GM21423 (cell line): Measurements from ENCODE around the gene ZNF101.
"Not testable (repeated sequence)": the region's sequence is repeated elsewhere in the genome, so short reads cannot be mapped to it uniquely, and the experiment has no call there.

Experiments
- ATAC-seq: cut with Tn5 transposase; IDR thresholded peaks from one replicate; pipeline ENCODE4 v1.9.1; 2021; ENCODE audit warnings: mild to moderate bottlenecking, moderate library complexity; ENCODE audit not compliant: unreplicated experiment

Gene ZNF101

DNA sequence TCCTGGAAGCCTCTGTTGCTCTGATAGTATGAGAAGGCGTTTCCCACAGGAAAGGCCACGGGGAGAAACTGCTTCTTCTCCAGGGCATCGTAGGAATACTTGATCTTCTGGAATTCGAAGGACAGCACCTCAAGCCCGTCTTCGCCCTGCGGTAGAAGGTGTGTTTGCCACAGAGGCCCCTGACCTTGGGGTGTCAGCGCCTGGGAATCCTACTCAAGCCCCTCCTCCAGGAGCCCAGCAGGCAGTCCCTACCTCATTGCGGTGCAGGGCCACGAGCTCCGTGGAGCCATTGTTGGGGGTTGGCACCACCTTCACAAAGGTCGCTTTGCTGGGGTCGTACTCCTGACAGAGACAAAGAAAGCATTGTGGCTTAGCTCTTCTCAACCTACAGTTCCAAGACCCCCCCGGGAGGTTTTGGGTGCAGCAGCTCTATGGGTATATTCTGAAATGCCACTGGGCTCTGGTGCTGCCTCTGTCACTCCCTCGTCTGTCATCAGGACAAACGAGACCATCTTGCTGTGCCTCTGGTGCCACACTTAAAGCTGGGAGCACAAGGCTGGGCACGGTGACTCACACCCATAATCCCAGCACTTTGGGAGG lies 8.9 kb upstream of the ZNF101 start:
- ATAC-seq = no peak

DNA sequence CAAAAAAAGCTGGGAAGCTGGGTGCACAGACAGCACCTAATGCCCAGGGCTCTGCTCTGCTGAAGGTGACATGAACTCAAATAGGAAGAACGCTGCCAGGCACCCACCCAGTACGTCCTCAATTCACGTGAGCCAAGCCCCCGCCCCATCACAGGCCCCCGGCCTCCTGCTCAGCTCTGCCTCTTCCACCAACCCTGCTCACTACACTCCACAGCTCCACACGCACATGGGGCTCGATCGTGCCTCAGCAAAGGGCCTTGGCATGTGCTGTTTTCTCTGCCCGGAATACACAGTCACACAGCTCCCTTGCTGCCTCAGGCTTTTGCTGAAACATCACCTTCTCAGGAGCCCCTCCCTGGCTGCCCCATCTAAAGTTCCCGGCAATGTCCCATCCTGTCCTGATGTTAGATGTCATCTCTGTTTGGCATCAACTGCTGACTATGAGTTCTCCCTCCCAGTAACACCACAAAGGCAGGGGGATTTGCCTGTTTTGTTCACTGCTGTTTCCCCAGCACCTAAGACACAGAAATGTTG lies 7.4 kb upstream of the ZNF101 start:
- no peak for ATAC-seq

DNA sequence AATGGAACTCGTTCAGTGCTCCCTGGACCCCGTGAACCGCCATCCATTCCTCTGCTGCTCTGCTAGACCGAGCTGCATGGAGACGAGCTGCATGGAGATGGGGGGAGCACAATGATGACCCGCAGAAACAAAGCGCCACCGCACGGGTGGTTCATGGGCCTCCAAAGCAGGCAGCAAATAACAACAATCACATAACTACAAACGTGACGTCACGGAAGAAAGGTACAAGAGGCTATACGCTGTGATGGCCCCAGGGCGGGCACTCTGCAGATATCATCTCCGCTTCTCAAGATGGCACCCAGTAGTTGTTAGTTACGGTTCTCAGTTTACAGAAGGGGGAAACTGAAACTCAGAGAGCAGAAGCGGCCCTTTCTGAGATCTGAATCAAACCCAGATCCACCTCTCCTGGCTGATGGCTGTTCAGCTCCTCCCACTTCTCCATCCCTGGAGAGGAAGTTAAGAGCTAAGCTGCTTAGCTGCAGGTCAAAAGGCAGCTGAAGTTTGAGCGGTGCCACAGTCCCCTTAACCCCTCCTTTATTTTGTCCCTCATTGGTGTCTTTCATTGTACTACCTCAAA lies 6.9 kb upstream of the ZNF101 start:
- peak; percentile 37 for ATAC-seq

DNA sequence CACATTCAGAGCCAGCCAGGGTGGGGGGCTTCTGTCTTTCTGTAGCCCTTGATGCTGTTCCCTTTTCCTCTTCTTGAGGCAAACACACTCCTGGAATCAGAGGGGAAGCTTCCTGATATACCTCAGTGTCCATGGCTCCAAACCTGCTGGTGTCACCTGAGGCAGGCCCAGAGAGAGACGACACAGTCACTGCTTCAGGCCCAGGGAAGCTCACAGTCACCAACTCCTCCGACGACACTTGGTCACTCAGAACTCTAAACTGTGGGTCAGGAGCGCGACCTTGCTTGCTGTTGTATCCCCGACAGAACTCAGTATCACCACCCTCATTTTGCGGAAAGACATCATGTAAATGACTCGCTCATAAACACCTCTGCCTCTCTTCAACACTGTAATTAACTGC lies 6.3 kb upstream of the ZNF101 start:
- ATAC-seq = no peak

DNA sequence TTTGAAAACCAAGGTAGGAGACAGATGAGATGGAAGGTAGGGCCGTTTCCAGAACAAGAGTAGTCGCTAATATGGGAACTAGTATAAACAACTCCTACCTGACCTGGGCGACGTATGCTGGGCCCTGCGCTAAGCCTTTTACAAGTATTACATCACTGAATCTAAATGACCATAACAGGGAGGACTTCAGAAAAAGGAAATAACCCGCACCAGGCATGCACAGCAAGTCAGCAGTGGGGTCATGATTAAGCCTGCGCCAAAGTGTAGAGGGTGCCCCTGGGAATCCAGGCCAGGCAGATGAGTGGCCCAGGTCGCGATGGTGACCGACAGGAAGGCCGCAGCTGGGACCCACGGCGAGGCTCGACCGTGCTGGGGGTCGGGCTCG lies 5.8 kb upstream of the ZNF101 start:
- ATAC-seq = no peak

DNA sequence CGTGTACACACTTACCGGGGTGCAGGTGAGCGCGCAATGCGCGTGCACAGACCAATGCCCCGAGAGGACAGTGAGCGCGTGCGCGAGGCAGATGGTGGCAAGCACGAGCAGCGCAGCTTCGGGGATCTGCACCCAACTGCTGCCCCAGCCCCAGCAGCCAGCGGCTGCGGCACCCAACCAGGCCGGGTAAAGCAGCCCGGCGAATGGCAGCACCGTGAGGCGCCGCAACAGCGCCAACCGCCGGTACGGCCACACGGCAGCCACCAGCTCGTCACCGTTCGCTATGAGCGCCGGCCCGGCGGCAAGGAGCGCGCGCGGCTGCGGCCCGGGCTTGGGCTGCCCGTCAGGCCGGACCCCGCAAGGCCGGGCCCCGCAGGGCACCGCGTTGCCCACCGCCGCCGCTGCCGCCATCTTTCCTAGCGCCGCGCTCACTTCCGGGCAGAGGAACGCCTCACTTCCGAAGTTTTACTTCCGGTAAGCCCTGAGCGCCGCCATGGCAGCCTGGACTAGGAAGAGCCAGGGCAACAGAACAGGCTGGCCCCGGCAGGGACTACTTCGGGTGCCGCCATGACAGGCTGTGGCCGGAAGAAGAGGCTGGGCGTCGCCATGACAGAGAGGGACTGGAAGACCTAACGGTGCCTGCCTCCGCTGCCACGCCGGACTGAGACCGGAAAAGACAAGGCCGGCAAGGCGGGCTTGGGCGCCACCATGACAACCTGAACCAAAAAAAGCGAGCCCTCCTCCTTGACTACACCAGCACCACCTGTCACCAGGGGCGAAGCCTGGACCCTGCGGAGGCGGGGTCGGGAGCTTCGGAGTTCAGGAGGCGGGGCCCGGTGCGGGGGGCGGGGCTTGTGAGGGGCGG lies 5.2 kb upstream of the ZNF101 start, which contains the start of gene ATP13A1:
ATP13A1 (minus strand) TSS at position 421 of the 865 bp plus-strand sequence; CDS start at position 411, 10 bp downstream.
- ATAC-seq = peak; percentile 69

DNA sequence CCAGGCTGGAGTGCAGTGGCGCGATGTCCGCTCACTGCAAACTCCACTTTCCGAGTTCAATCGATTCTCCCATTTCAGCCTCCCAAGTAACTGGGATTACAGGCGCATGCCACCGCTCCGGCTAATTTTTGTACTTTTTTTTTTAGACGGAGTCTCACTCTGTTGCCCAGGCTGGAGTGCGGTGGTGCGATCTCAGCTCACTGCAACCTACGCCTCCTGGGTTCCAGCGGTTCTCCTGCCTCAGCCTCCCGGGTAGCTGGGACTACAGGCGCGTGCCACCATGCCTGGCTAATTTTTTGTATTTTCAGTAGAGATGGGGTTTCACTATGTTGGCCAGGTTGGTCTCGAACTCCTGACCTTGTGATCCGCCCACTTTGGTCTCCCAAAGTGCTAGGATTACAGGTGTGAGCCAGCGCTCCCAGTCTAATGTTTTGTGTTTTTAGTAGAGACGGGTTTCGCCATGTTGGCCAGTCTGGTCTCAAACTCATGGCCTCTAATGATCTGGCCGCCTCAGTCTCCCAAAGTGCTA lies 3.2 kb upstream of the ZNF101 start:
- not testable (repeated sequence) for ATAC-seq

DNA sequence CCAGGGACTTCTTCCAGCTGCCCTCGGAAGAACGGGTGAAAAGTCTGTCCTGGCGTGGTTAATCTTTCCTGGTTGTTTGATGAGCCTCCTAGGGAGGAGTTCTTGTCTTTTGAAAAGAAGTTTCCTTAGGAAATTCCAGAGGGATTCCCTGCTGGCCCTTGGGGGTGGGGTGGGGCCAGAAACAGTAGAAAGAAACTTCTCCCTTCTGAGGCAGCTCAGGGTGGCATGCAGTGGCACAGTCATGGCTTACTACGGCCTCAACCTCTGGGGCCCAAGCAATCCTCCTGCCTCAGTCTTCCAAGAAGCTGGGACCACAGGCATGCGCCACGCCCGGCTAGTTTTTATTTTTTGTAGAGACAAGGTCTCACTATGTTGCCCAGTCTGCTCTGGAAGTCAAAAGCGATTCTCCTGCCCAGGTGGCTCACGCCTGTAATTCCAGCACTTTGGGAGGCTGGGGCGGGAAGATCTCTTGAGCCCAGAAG lies 1.5 kb downstream of the ZNF101 start:
- ATAC-seq = no peak

DNA sequence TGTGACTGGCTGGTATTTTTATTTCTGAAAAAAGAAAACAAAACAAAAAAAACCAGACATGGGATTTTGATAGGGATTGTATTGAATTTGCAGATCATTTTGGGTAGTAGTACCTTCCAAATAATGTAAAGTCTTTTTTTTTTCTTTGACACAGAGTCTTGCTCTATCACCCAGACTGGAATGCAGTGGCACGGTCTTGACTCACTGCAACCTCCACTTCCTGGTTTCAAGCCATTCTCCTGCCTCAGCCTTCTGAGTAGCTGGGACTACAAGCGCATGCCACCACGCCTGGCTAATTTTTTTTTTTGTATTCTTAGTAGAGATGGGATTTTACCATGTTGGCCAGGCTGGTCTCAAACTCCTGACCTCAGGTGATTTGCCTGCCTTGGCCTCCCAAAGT lies 4.2 kb downstream of the ZNF101 start:
- ATAC-seq = no peak

DNA sequence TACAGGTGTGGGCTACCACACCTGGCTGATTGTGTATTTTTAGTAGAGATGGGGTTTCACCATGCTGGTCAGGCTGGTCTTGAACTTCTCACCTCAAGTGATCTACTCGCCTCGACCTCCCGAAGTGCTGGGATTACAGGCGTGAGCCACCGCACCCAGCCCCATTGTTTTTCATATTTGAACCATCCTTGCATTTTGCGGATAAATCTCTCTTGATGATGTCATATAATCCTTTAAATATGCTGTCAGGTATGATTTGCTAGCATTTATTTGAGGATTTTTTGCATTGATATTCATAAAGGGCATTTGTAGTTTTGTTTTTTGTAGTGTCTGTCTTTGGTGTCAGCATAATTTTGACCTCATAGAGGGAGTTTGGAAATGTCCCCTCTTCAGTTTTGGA lies 5.7 kb downstream of the ZNF101 start:
- no peak for ATAC-seq

DNA sequence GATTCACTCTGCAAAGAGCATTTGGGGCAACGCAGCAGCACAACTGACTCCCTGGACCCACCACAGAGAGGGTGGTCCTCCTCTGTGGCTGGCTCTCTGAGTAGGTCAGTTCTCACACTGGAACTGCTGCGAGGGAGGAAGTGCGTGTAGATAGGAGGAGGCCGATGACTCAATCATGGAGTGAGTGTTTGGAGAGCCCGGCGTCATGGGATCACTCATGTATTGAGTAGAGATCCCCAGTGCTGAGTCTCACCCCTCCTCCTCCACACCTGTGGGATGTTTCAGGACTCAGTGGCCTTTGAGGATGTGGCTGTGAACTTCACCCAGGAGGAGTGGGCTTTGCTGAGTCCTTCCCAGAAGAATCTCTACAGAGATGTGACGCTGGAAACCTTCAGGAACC lies 8.9 kb downstream of the ZNF101 start:
- no peak for ATAC-seq

DNA sequence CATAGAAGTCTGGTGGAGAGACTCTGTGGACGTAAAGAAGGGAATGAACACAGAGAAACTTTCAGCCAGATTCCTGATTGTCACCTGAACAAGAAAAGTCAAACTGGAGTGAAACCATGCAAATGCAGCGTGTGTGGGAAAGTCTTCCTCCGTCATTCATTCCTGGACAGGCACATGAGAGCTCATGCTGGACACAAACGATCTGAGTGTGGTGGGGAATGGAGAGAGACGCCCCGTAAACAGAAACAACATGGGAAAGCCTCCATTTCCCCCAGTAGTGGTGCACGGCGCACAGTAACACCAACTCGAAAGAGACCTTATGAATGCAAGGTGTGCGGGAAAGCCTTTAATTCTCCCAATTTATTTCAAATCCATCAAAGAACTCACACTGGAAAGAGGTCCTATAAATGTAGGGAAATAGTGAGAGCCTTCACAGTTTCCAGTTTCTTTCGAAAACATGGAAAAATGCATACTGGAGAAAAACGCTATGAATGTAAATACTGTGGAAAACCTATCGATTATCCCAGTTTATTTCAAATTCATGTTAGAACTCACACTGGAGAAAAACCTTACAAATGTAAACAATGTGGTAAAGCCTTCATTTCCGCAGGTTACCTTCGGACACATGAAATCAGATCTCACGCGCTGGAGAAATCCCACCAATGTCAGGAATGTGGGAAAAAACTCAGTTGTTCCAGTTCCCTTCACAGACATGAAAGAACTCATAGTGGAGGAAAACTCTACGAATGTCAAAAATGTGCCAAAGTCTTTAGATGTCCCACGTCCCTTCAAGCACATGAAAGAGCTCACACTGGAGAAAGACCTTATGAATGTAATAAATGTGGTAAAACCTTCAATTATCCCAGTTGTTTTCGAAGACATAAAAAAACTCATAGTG lies 10.8 kb downstream of the ZNF101 start:
- no peak for ATAC-seq

DNA sequence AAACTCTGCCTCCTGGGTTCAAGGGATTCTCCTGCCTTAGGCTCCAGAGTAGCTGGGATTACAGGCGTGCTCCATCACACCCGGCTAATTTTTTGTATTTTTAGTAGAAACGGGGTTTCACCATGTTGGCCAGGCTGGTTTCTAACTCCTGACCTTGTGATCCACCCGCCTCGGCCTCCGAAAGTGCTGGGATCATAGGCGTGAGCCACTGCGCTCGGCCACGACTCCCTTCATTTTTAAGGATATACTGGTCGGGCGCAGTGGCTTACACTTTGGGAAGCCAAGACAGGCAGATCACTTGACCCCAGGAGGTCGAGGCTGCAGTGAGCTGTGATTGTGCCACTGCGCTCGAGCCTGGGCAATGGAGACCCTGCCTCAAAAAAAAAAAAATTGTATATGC lies 17.5 kb downstream of the ZNF101 start:
- not testable (repeated sequence) for ATAC-seq

DNA sequence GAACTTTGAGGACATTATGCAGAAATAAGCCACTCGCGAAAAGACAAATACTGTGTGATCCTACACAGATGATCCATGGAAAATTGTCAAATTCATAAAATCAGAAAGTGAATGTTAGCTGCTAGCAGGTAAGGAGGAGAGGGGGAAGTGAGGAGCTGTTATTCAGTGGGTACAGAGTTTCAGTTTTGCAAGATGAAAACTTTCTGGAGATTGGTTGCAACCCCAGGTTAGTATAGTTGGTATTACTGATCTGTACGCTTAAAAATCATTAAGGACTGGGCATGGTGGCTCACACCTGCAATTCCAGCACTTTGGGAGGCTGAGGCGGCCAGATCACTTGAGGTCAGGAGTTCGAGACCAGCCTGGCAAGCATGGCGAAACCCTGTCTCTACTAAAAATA lies 17.9 kb downstream of the ZNF101 start:
- ATAC-seq = no peak

DNA sequence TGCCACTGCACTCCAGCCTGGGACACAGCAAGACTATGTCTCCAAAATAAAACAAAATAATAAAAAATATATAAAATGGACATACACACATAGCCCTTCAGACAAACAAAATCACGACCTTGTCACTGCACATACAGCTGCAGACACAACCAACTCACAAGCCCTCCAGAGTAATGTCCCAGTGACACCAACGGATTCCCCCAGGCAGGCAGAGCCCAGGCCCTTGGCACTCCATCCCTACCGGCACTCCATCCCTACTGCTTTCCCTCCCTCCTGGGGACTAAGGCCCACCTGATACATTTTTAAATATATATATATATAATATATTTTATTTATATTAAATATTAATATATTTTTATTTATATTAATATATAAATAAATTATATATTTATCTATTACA lies 18.5 kb downstream of the ZNF101 start:
- ATAC-seq = no peak

DNA sequence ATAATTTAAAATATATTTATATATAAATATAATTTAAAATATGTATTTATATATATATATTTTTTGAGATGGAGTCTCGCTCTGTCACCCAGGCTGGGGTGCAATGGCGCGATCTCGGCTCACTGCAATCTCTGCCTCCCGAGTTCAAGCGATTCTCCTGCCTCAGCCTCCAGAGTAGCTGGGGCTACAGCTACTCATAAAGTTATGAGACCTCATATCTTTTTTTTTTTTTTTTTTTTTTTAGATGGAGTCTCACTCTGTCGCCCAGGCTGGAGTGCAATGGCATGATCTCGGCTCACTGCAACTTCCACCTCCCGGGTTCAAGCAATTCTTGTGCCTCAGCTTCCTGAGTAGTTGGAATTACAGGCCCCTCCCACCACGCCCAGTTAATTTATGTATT lies 20.4 kb downstream of the ZNF101 start:
- ATAC-seq = not testable (repeated sequence)

DNA sequence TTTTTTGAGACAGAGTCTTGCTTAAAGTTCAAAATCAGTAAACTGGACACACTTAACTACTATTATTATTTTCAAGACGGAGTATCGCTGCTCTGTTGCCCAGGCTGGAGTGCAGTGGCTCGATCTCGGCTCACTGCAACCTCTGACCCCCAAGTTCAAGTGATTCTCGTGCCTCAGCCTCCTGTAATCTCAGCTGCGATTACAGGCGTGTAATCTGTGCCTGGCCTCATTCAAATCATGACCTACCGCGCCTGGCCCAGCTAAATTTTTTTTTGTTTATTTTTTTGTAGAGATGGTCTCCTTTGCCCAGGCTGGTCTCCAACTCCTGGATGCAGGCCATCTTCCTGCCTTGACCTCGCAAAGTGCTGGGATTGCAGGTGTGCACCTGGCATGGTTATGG lies 23.0 kb downstream of the ZNF101 start:
- ATAC-seq = no peak

DNA sequence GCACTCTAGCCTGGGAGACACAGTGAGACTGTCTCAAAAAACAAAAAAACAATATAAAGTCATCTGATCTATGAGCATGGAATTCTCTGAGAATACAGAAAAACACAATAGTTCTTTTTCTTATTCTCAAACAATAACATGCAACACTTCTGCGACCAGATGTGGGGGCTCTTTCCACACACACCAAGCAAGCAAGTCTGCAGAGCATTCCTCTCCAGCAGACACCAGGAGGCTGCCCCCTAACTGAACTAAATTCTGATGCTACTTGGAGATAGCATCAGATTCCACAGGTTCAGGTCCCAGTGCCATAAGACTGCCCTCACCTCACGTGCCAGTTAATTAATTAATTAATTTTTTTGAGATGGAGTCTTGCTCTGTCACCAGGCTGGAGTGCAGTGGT lies 27.7 kb downstream of the ZNF101 start:
- no peak for ATAC-seq

DNA sequence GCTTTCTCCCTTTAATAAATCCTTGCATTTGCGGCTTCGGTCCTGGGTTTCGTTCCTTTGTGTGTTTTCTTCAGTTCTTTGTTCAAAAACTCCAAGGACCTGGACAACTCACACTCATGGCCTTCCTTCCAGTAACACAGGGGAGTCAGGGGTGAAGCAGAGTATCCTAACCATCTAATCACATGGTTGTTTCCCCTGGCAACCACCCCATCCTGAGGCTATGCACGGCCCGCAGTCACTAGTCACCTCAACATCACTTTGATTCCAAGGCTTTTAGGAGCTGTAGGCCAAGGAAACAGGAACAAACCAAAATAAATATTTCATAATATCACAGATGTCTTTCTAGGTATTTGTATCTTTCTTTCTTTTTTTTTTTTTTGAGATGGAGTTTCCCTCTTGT lies 28.9 kb downstream of the ZNF101 start:
- no peak for ATAC-seq

DNA sequence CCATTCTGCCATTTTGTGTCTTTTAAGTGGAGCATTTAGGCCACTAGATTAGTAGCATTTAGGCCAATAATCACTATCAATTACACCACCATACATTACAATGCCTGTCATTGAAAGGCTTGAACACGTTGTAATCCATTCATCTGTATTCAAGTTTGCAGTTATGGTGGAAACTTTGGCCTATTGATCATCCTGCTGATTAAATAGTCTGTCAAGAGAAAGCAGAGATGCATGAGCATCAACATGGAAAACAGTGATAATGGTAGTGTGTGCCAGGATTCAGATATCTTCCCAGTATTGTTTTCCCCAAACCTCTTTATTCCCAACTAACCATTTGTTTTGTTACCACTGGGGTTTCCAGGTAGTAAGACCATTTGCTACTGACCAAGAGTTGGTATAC lies 31.9 kb downstream of the ZNF101 start:
- not testable (repeated sequence) for ATAC-seq
